Activated naive CD8-positive, alpha-beta T cell (primary cell): Measurements from ENCODE around the gene OR51B2.
"Not testable (repeated sequence)": the region's sequence is repeated elsewhere in the genome, so short reads cannot be mapped to it uniquely, and the experiment has no call there.

Source experiments
- H3K27ac Mint-ChIP-seq: one replicate; pipeline ENCODE4 v1.8.0; 2021; ENCODE audit warnings: mixed read lengths
- H3K27me3 Mint-ChIP-seq: one replicate; pipeline ENCODE4 v1.8.0; 2021; ENCODE audit warnings: mixed read lengths
- H3K36me3 Mint-ChIP-seq: one replicate; pipeline ENCODE4 v1.8.0; 2021; ENCODE audit warnings: mixed read lengths
- H3K4me1 Mint-ChIP-seq: one replicate; pipeline ENCODE4 v1.8.0; 2021; ENCODE audit warnings: low read depth, mixed read lengths
- H3K4me3 Mint-ChIP-seq: one replicate; pipeline ENCODE4 v1.8.0; 2021; ENCODE audit warnings: mild to moderate bottlenecking, mixed read lengths
- H3K9me3 Mint-ChIP-seq: one replicate; pipeline ENCODE4 v1.8.0; 2021; ENCODE audit warnings: low read depth, mixed read lengths

The OR51B2 gene

GRCh38 chr11:5343474-5344335 is 19.6 kb upstream of the OR51B2 start, which contains the start of gene OR51B5:
Gene OR51B5, minus strand, starts transcription at chr11:5343524. Its CDS starts 0 bp downstream, at chr11:5343524.
- no peak within 1 kb of the TSS for H3K27ac Mint-ChIP-seq
- no peaks in the 10 kb centered on the region for H3K36me3 Mint-ChIP-seq
- peaks cover 2% of the 10 kb centered on the region for H3K27me3 Mint-ChIP-seq
- H3K4me1 Mint-ChIP-seq: no peaks in the 10 kb centered on the region
- no peaks in the 10 kb centered on the region for H3K9me3 Mint-ChIP-seq
- H3K4me3 Mint-ChIP-seq: no peak within 1 kb of the TSS

GRCh38 chr11:5339771-5340322 is 15.8 kb upstream of the OR51B2 start:
- H3K27me3 Mint-ChIP-seq: peaks cover 3% of the 10 kb centered on the region

DNA sequence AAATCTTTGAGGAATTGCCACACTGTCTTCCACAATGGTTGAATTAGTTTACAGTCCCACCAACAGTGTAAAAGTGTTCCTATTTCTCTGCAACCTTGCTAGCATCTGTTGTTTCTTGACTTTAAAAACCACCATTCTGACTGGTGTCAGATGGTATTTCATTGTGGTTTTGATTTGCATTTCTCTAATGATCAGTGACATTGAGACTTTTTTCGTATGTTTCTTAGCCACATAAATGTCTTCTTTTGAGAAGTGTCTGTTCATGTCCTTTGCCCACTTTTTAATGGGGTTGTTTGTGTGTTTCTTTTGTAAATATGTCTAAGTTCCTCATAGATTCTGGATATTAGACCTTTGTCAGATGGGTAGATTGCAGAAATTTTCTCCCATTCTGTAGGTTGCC is 13.2 kb upstream of the OR51B2 start:
- not testable (repeated sequence) for H3K36me3 Mint-ChIP-seq, H3K4me3 Mint-ChIP-seq, H3K27ac Mint-ChIP-seq, H3K9me3 Mint-ChIP-seq, H3K27me3 Mint-ChIP-seq, H3K4me1 Mint-ChIP-seq

More at GRCh38 chr11:5339771-5340322, 15.8 kb upstream of the OR51B2 start:
- Mint-ChIP-seq H3K4me1 (no peaks in the 10 kb centered on the region), H3K4me3 (no peak overlapping the region), H3K9me3 (no peaks in the 10 kb centered on the region), H3K27ac (no peak overlapping the region), H3K36me3 (no peaks in the 10 kb centered on the region)

DNA sequence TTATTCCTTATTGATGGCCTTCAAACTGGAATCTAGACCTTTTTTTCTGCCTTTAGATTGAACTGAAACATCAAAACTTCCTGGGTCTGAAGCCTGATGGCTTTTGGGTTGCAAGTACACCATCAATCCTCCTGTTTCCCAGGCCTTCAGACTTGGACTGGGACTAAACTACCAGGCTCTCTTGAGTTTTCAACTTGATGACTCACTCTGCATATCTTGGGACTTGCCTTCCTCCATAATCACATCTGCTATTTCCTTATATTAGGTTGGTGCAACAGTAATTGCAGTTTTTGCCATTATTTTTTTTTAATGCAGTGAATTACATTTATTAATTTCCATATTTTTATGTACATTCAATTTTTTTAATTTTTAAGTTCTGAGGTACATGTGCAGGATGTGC is 12.2 kb upstream of the OR51B2 start:
- Mint-ChIP-seq H3K36me3 (no peaks in the 10 kb centered on the region), H3K4me3 (no peak overlapping the region), H3K27ac (no peak overlapping the region), H3K4me1 (no peaks in the 10 kb centered on the region), H3K27me3 (peaks cover 3% of the 10 kb centered on the region), H3K9me3 (no peaks in the 10 kb centered on the region)

DNA sequence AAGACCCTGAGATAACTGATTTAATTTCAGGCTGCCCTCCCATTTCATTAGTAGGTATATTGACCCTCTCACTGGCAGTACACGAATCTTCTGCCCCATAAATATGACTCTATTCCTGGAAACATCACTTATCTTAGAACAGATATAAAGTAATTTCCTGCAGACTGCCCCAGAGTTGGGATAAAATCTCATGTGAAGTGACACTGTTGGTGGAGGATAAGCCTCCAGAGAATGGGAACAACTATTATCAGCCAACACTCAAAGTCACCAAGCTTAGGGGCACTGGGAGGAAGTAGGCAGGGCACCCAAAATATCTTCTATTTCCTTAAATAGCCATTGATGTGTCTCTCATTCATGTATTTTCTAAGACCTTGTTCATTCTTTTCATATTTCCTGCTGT is 11.1 kb upstream of the OR51B2 start:
- peaks cover 3% of the 10 kb centered on the region for H3K27me3 Mint-ChIP-seq

GRCh38 chr11:5317292-5317691 is 6.8 kb downstream of the OR51B2 start:
- Mint-ChIP-seq H3K36me3 (no peaks in the 10 kb centered on the region), H3K4me3 (no peak overlapping the region), H3K4me1 (no peaks in the 10 kb centered on the region), H3K9me3 (no peaks in the 10 kb centered on the region), H3K27ac (no peak overlapping the region), H3K27me3 (peaks cover 3% of the 10 kb centered on the region)

More for the DNA sequence above, 11.1 kb upstream of the OR51B2 start:
- no peak overlapping the region for H3K27ac Mint-ChIP-seq
- H3K9me3 Mint-ChIP-seq: no peaks in the 10 kb centered on the region
- H3K4me3 Mint-ChIP-seq: no peak overlapping the region
- no peaks in the 10 kb centered on the region for H3K4me1 Mint-ChIP-seq
- H3K36me3 Mint-ChIP-seq: no peaks in the 10 kb centered on the region

GRCh38 chr11:5313326-5314023 is 10.6 kb downstream of the OR51B2 start:
- not testable (repeated sequence) for H3K27ac Mint-ChIP-seq, H3K9me3 Mint-ChIP-seq, H3K4me3 Mint-ChIP-seq, H3K4me1 Mint-ChIP-seq, H3K27me3 Mint-ChIP-seq, H3K36me3 Mint-ChIP-seq

DNA sequence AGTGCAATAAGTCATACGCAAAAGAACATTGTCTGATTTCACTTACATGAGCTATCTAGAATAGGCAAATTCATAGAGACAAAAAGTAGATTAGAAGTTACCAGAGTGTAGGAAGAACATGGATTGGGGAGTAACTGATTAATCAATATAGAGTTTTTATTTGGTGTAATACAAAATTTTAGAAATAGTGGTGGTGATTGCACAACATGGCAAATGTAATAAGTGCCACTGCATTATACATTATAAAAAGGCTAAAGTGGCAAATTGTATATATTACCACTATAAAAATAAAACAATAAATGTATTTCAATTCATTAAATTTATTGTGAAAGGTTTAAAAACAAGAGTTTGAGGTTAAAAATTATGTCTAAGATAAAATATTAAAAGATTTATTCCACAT is 13.7 kb downstream of the OR51B2 start:
- Mint-ChIP-seq H3K4me1 (no peaks in the 10 kb centered on the region), H3K27me3 (peaks cover 1% of the 10 kb centered on the region), H3K27ac (no peak overlapping the region), H3K9me3 (no peaks in the 10 kb centered on the region), H3K36me3 (no peaks in the 10 kb centered on the region), H3K4me3 (no peak overlapping the region)

GRCh38 chr11:5307256-5308019 is 16.7 kb downstream of the OR51B2 start:
- H3K27ac Mint-ChIP-seq: no peak overlapping the region
- H3K36me3 Mint-ChIP-seq: no peaks in the 10 kb centered on the region
- H3K4me1 Mint-ChIP-seq: no peaks in the 10 kb centered on the region
- no peaks in the 10 kb centered on the region for H3K9me3 Mint-ChIP-seq
- H3K4me3 Mint-ChIP-seq: no peak overlapping the region
- peaks cover 3% of the 10 kb centered on the region for H3K27me3 Mint-ChIP-seq

DNA sequence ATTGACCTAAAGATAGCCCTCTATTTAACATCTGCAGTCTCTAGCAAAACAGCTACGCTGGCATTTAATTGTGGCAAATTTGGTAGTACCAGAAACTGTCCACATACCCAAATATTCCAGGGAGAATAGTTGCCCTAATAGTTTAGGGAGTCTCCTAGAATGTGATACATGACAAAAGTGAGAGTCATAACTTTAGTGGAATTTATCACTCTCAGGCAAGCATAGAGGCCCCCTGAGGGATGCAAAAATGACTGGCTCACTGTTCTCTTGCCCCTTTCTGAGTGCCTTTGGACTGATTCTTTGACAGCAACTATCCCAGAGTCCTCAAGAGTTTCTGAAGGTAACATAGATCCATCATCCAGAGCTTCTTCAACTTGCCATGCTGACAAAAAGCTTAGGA is 20.1 kb downstream of the OR51B2 start:
- Mint-ChIP-seq H3K27ac (no peak overlapping the region), H3K4me1 (no peaks in the 10 kb centered on the region), H3K9me3 (no peaks in the 10 kb centered on the region), H3K27me3 (peaks cover 2% of the 10 kb centered on the region), H3K4me3 (no peak overlapping the region), H3K36me3 (no peaks in the 10 kb centered on the region)

DNA sequence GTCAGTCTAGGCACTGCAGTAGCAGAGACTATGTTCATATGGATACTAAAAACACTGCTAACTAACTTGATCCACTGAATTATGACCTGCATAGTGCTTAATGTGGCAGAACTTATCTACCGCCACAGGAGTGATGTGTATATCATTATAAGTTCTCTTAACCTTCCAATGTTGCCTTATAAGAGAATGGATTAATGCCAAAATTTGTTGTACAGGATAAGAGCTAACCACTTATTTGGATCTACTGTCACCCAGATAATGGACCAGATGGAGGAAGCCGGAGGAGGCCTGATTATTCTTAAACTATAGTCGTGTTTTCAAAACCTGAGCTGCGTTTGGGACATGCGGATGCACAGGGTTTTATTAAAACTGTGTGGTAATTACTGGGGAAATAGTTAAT is 20.5 kb downstream of the OR51B2 start:
- peaks cover 2% of the 10 kb centered on the region for H3K27me3 Mint-ChIP-seq
- H3K4me1 Mint-ChIP-seq: no peaks in the 10 kb centered on the region

GRCh38 chr11:5301846-5302245 is 22.3 kb downstream of the OR51B2 start, which contains the start of gene OR51B4:
Gene OR51B4, minus strand, starts transcription at chr11:5301946. Its CDS starts 0 bp downstream, at chr11:5301946.
- Mint-ChIP-seq H3K9me3 (no peaks in the 10 kb centered on the region), H3K4me1 (no peaks in the 10 kb centered on the region), H3K27ac (no peak within 1 kb of the TSS), H3K4me3 (no peak within 1 kb of the TSS), H3K36me3 (no peaks in the 10 kb centered on the region), H3K27me3 (peaks cover 2% of the 10 kb centered on the region)

More for the DNA sequence above, 20.5 kb downstream of the OR51B2 start:
- Mint-ChIP-seq H3K9me3 (no peaks in the 10 kb centered on the region), H3K36me3 (no peaks in the 10 kb centered on the region), H3K4me3 (no peak overlapping the region), H3K27ac (no peak overlapping the region)

DNA sequence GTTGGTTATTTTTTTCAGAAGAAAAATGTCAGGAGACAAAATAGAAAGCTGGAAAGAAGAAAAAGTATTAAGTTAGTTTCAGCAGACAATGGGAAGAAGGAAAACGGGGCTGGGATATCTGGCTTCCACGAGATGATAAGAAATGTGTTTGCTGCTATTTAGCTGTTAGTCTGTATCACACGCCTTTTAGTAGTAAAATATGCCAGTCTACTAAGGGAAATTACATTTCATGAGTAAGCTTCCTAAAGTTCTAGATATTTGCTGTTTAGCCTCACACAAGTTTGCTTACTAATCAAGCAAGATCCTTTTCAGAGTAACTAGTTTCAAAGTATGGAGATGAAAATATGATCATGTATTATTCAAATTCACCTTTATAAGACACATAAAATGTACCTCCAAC is 23.8 kb downstream of the OR51B2 start:
- H3K4me3 Mint-ChIP-seq: no peak overlapping the region
- H3K27ac Mint-ChIP-seq: no peak overlapping the region
- no peaks in the 10 kb centered on the region for H3K36me3 Mint-ChIP-seq
- H3K4me1 Mint-ChIP-seq: no peaks in the 10 kb centered on the region
- H3K27me3 Mint-ChIP-seq: peaks cover 2% of the 10 kb centered on the region
- H3K9me3 Mint-ChIP-seq: no peaks in the 10 kb centered on the region

DNA sequence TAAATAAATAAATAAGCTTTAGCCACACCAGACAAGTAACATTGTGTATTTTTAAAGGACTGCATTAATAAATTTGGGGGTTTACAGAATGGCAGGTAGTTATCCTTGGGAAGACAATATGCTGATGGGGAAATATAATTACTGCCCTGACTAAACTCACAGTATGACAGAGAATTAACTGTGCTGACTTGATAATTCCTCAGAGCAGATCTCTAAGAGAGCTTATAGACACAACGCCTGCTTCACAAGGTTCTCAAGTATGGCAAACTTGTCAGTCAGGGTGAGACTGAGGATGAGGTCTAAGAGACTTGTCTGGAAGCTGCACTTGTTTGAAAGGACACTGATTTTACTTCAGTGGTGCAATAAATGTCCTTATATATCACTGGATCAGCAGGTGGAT is 25.6 kb downstream of the OR51B2 start:
- no peaks in the 10 kb centered on the region for H3K4me1 Mint-ChIP-seq
- no peaks in the 10 kb centered on the region for H3K27me3 Mint-ChIP-seq
- no peak overlapping the region for H3K4me3 Mint-ChIP-seq
- no peaks in the 10 kb centered on the region for H3K9me3 Mint-ChIP-seq
- H3K36me3 Mint-ChIP-seq: no peaks in the 10 kb centered on the region
- no peak overlapping the region for H3K27ac Mint-ChIP-seq
